Caco-2 (cell line): ENCODE data around the gene DNAAF5. TPM values are rescaled to one million over a fixed set of nuclear protein-coding genes. Genes with fewer than 3 reads are reported as not detected.
"Not testable (repeated sequence)": the region's sequence is repeated elsewhere in the genome, so short reads cannot be mapped to it uniquely, and the experiment has no call there.

Experiments used
- BruUV-seq: library from RNA; stranded (reverse); fragments of 400-500 nt; replicated peaks from 2 replicates; lab custom pipeline; 2021; lab: Mats Ljungman, UMichigan
- CTCF ChIA-PET: fragments of 300-600 bp; sonication (Branson Sonifier 250); formaldehyde crosslinking; loops from one replicate; lab custom pipeline; 2022; ENCODE audit warnings: antibody characterized with exemption; lab: Charles Lee
- POLR2A ChIA-PET: fragments of 300-600 bp; sonication (Branson Sonifier 250); formaldehyde crosslinking; loops from one replicate; lab custom pipeline; 2022; ENCODE audit warnings: antibody characterized with exemption; lab: Charles Lee
- DNase-seq, 2 experiments: peaks; one replicate each; pipeline versions ENCODE4 v3.0.0 to v3.0.0-alpha.2; 2020 to 2022
- H3K27me3 ChIP-seq: replicated peaks from 2 replicates; pipeline ENCODE4 v1.6.0; 2011; ENCODE audit warnings: low read length; ENCODE audit not compliant: control insufficient read depth, insufficient read depth
- H3K36me3 ChIP-seq: 2 replicates; pipeline ENCODE4 v1.5.1; 2011; ENCODE audit warnings: low read length; ENCODE audit not compliant: control insufficient read depth, insufficient read depth
- H3K4me1 ChIP-seq: fragments of 250-450 bp; sonication (Bioruptor Pico); 2 replicates; pipeline ENCODE4 v1.5.1; 2020; ENCODE audit warnings: mild to moderate bottlenecking
- H3K4me3 ChIP-seq: 2 replicates; pipeline ENCODE4 v1.5.1; 2011; ENCODE audit warnings: low read depth, mild to moderate bottlenecking, control low read depth, low read length
- H3K9me3 ChIP-seq: fragments of 250-450 bp; sonication (Bioruptor Pico); 2 replicates; pipeline ENCODE4 v1.5.1; 2020; ENCODE audit warnings: mild to moderate bottlenecking, moderate library complexity
- H3K27ac Mint-ChIP-seq: one replicate; pipeline ENCODE4 v1.8.0; 2022; ENCODE audit warnings: mixed read lengths; ENCODE audit not compliant: unreplicated experiment
- H3K27me3 Mint-ChIP-seq: one replicate; pipeline ENCODE4 v1.8.0; 2022; ENCODE audit warnings: mixed read lengths; ENCODE audit not compliant: insufficient read depth, unreplicated experiment
- H3K36me3 Mint-ChIP-seq: one replicate; pipeline ENCODE4 v1.8.0; 2022; ENCODE audit warnings: mild to moderate bottlenecking, mixed read lengths; ENCODE audit not compliant: insufficient read depth, unreplicated experiment
- H3K4me1 Mint-ChIP-seq: one replicate; pipeline ENCODE4 v1.8.0; 2022; ENCODE audit warnings: low read depth, mixed read lengths; ENCODE audit not compliant: unreplicated experiment
- H3K4me3 Mint-ChIP-seq: one replicate; pipeline ENCODE4 v1.8.0; 2022; ENCODE audit warnings: mild to moderate bottlenecking, moderate library complexity, mixed read lengths; ENCODE audit not compliant: unreplicated experiment
- H3K9me3 Mint-ChIP-seq: one replicate; pipeline ENCODE4 v1.8.0; 2022; ENCODE audit warnings: mixed read lengths; ENCODE audit not compliant: unreplicated experiment
- CTCF ChIP-seq, 2 experiments: fragments of 200-600 bp in 1 of 2; IDR thresholded peaks; 1 replicate in 1 of 2; 2 replicates in 1 of 2; pipeline versions ENCODE4 v1.5.1 to v1.8.0; 2011 to 2022; ENCODE audit warnings: antibody characterized with exemption in 1 of 2, control low read depth in 1 of 2, inconsistent platforms in 1 of 2, low read depth in 1 of 2, low read length in 1 of 2, mild to moderate bottlenecking in 1 of 2, moderate library complexity in 1 of 2; ENCODE audit not compliant: insufficient read depth in 1 of 2, severe bottlenecking in 1 of 2, unreplicated experiment in 1 of 2
- intact Hi-C: fragments of 100-400 bp; cut with micrococcal nuclease; formaldehyde crosslinking; loops from one replicate; pipeline ENCODE4 v1.10.0; 2022; ENCODE audit not compliant: unreplicated experiment
- total RNA-seq: library from RNA; stranded (reverse); gene quantifications from 2 replicates; pipeline ENCODE4 v1.2.3, GENCODE V29; 2022

Gene DNAAF5
- total RNA-seq, 1 experiment from 2014 or later, result 51.4 TPM

- ChIA-PET POLR2A (no interaction called here), CTCF (interaction anchor here (0.9 kb wide), 1 partner anchor 43 kb away, joined by 4 read pairs; no protein-coding TSS in a partner anchor)
- intact Hi-C loops, result no loop called here
- Mint-ChIP-seq H3K4me1 (peaks cover 5% of the 10 kb centered on the region), H3K4me3 (no peak overlapping the region), H3K27ac (no peak overlapping the region), H3K9me3 (no peaks in the 10 kb centered on the region), H3K27me3 (no peaks in the 10 kb centered on the region), H3K36me3 (peaks cover 57% of the 10 kb centered on the region)
- Histone ChIP-seq H3K4me3 (no peak overlapping the region), H3K27me3 (no peaks in the 10 kb centered on the region), H3K36me3 (peaks cover 4% of the 10 kb centered on the region), H3K9me3 (no peaks in the 10 kb centered on the region), H3K4me1 (no peaks in the 10 kb centered on the region)
- TF ChIP-seq CTCF (IDR thresholded peaks at IDR 0.05; ENCODE audit: insufficient read depth in 1 of 2, low read depth in 1 of 2, low read length in 1 of 2, severe bottlenecking in 1 of 2, unreplicated experiment in 1 of 2), result no peak
- no peak for DNase-seq
- BruUV-seq, result no TSS peak
Observed at GRCh38 chr7:742791-743190, 16.3 kb downstream of the DNAAF5 start.

GRCh38 chr7:743341-744127 lies 17.0 kb downstream of the DNAAF5 start:
- POLR2A ChIA-PET, H3K27me3 ChIP-seq, intact Hi-C loops, H3K36me3 ChIP-seq, H3K4me3 ChIP-seq, H3K4me1 Mint-ChIP-seq, H3K4me1 ChIP-seq, BruUV-seq, H3K9me3 ChIP-seq, H3K4me3 Mint-ChIP-seq, H3K27ac Mint-ChIP-seq, H3K27me3 Mint-ChIP-seq, H3K9me3 Mint-ChIP-seq: not testable (repeated sequence)
- peak in 1 of 2 experiments; percentile 20 for DNase-seq
- CTCF ChIA-PET, result interaction anchor here (0.9 kb wide), 1 partner anchor 43 kb away, joined by 4 read pairs; no protein-coding TSS in a partner anchor
- peaks cover 54% of the 10 kb centered on the region for H3K36me3 Mint-ChIP-seq

GRCh38 chr7:744128-744520 lies 17.6 kb downstream of the DNAAF5 start:
- H3K27me3 Mint-ChIP-seq, H3K9me3 ChIP-seq, H3K4me3 Mint-ChIP-seq, H3K4me3 ChIP-seq, H3K27ac Mint-ChIP-seq, POLR2A ChIA-PET, H3K4me1 Mint-ChIP-seq, H3K27me3 ChIP-seq, intact Hi-C loops, H3K36me3 ChIP-seq, H3K9me3 Mint-ChIP-seq, BruUV-seq, CTCF ChIA-PET, H3K4me1 ChIP-seq, DNase-seq: not testable (repeated sequence)
- H3K36me3 Mint-ChIP-seq, result peaks cover 53% of the 10 kb centered on the region

- Mint-ChIP-seq H3K36me3 (peaks cover 58% of the 10 kb centered on the region), H3K27me3 (no peaks in the 10 kb centered on the region)
- intact Hi-C loops, result no loop called here
Observed at GRCh38 chr7:744854-745430, 18.4 kb downstream of the DNAAF5 start.

More at GRCh38 chr7:744854-745430, 18.4 kb downstream of the DNAAF5 start:
- Histone ChIP-seq H3K4me1 (no peaks in the 10 kb centered on the region), H3K27me3 (no peaks in the 10 kb centered on the region), H3K36me3 (peaks cover 4% of the 10 kb centered on the region), H3K9me3 (no peaks in the 10 kb centered on the region), H3K4me3 (no peak overlapping the region)
- DNase-seq, result peak in 1 of 2 experiments; percentile 15
- Mint-ChIP-seq H3K4me1 (no peaks in the 10 kb centered on the region), H3K4me3 (no peak overlapping the region), H3K9me3 (no peaks in the 10 kb centered on the region), H3K27ac (no peak overlapping the region)
- no peak for TF ChIP-seq CTCF (IDR thresholded peaks at IDR 0.05; ENCODE audit: insufficient read depth in 1 of 2, low read depth in 1 of 2, low read length in 1 of 2, severe bottlenecking in 1 of 2, unreplicated experiment in 1 of 2)
- no TSS peak for BruUV-seq
- ChIA-PET CTCF (no interaction called here), POLR2A (no interaction called here)
